RWPE2 (cell line): Measurements from ENCODE around the gene CENPP.

Experiments used
- ATAC-seq: fragments of 200-7000 bp; cut with Tn5 transposase; 3 replicates; pipeline ENCODE4 v1.9.1; 2021; ENCODE audit warnings: low read depth
- DNase-seq: peaks from one replicate; pipeline ENCODE4 v3.0.0-alpha.2; 2020; ENCODE audit warnings: low spot score
- H3K27ac ChIP-seq: fragments of 450-650 bp; 2 replicates; pipeline ENCODE4 v1.5.1; 2017; ENCODE audit warnings: mild to moderate bottlenecking; ENCODE audit not compliant: poor library complexity, severe bottlenecking
- H3K27me3 ChIP-seq: fragments of 250-450 bp; sonication (Bioruptor Pico); 2 replicates; pipeline ENCODE4 v1.5.1; 2021; ENCODE audit warnings: mild to moderate bottlenecking, moderate library complexity; ENCODE audit not compliant: insufficient read depth, poor library complexity, severe bottlenecking
- H3K36me3 ChIP-seq: fragments of 250-450 bp; sonication (Bioruptor Pico); 2 replicates; pipeline ENCODE4 v1.5.1; 2020; ENCODE audit warnings: low read depth, mild to moderate bottlenecking, moderate library complexity
- H3K4me1 ChIP-seq: fragments of 250-450 bp; sonication (Bioruptor Pico); 2 replicates; pipeline ENCODE4 v1.5.1; 2021; ENCODE audit warnings: mild to moderate bottlenecking, moderate library complexity; ENCODE audit not compliant: insufficient read depth, poor library complexity, severe bottlenecking
- H3K4me3 ChIP-seq: fragments of 250-450 bp; sonication (Bioruptor Pico); 2 replicates; pipeline ENCODE4 v1.5.1; 2021; ENCODE audit warnings: mild to moderate bottlenecking, moderate library complexity; ENCODE audit not compliant: severe bottlenecking
- H3K9me3 ChIP-seq: fragments of 250-450 bp; sonication (Bioruptor Pico); 2 replicates; pipeline ENCODE4 v1.5.1; 2021; ENCODE audit warnings: mild to moderate bottlenecking, moderate library complexity; ENCODE audit not compliant: severe bottlenecking
- CTCF ChIP-seq: fragments of 450-650 bp; IDR thresholded peaks from one replicate; pipeline ENCODE4 v1.5.1; 2017; ENCODE audit warnings: mild to moderate bottlenecking, moderate library complexity; ENCODE audit not compliant: poor library complexity, severe bottlenecking

The CENPP gene

GRCh38 chr9:92468206-92468605 is 142.5 kb downstream of the CENPP start:
- Histone ChIP-seq H3K27ac (no peak overlapping the region), H3K4me1 (peaks cover 5% of the 10 kb centered on the region), H3K9me3 (no peaks in the 10 kb centered on the region), H3K4me3 (no peak overlapping the region), H3K36me3 (no peaks in the 10 kb centered on the region), H3K27me3 (no peaks in the 10 kb centered on the region)
- DNase-seq (no peak), ATAC-seq (peak; percentile 41; the same call in 1 of the 3 replicates)
- no peak for TF ChIP-seq CTCF

GRCh38 chr9:92474587-92474986 is 148.8 kb downstream of the CENPP start:
- no peak overlapping the region for H3K27ac ChIP-seq
- H3K27me3 ChIP-seq: no peaks in the 10 kb centered on the region
- ATAC-seq: no peak
- DNase-seq: no peak
- TF ChIP-seq CTCF: no peak
- no peak overlapping the region for H3K4me3 ChIP-seq
- no peaks in the 10 kb centered on the region for H3K36me3 ChIP-seq
- H3K4me1 ChIP-seq: no peaks in the 10 kb centered on the region
- H3K9me3 ChIP-seq: no peaks in the 10 kb centered on the region

GRCh38 chr9:92476962-92477361 is 151.2 kb downstream of the CENPP start:
- no peak for TF ChIP-seq CTCF
- no peak for ATAC-seq

GRCh38 chr9:92478783-92479182 is 153.0 kb downstream of the CENPP start:
- TF ChIP-seq CTCF: no peak
- Histone ChIP-seq H3K9me3 (no peaks in the 10 kb centered on the region), H3K4me1 (peaks cover 18% of the 10 kb centered on the region), H3K27me3 (no peaks in the 10 kb centered on the region), H3K27ac (no peak overlapping the region), H3K4me3 (no peak overlapping the region), H3K36me3 (no peaks in the 10 kb centered on the region)
- no peak for ATAC-seq
- no peak for DNase-seq

More at GRCh38 chr9:92476962-92477361, 151.2 kb downstream of the CENPP start:
- H3K4me3 ChIP-seq: no peak overlapping the region
- H3K36me3 ChIP-seq: no peaks in the 10 kb centered on the region
- H3K4me1 ChIP-seq: peaks cover 18% of the 10 kb centered on the region
- no peaks in the 10 kb centered on the region for H3K27me3 ChIP-seq
- no peak for DNase-seq
- H3K27ac ChIP-seq: no peak overlapping the region
- no peaks in the 10 kb centered on the region for H3K9me3 ChIP-seq

- Histone ChIP-seq H3K27ac (no peak overlapping the region), H3K27me3 (no peaks in the 10 kb centered on the region), H3K4me3 (no peak overlapping the region), H3K36me3 (no peaks in the 10 kb centered on the region), H3K4me1 (peaks cover 18% of the 10 kb centered on the region), H3K9me3 (no peaks in the 10 kb centered on the region)
- DNase-seq (no peak), ATAC-seq (no peak)
- TF ChIP-seq CTCF: no peak
These were observed 153.6 kb downstream of the CENPP start for GRCh38 chr9:92479346-92479745.
